HepG2 (cell line): Measurements from ENCODE around the gene RNF168. TPM values are rescaled to one million over a fixed set of nuclear protein-coding genes. Genes with fewer than 3 reads are reported as not detected.

ENCODE experiments used
- ATAC-seq: fragments of 200-7000 bp; cut with Tn5 transposase; 3 replicates; pipeline ENCODE4 v1.9.1; 2020; ENCODE audit warnings: mild to moderate bottlenecking, moderate library complexity
- BruUV-seq: library from RNA; stranded (reverse); fragments of 400-500 nt; replicated peaks from 2 replicates; lab custom pipeline; 2021; lab: Mats Ljungman, UMichigan
- CTCF ChIA-PET: fragments of 300-600 bp; formaldehyde crosslinking; extraction: SDS; loops from one replicate; lab custom pipeline; 2021; ENCODE audit warnings: low total read pairs, inconsistent platforms, low intra/inter-chr PET ratio; lab: Yijun Ruan, JAX
- POLR2A ChIA-PET: fragments of 350-600 bp; sonication (Branson Sonifier 250); formaldehyde crosslinking; loops from one replicate; lab custom pipeline; 2020; ENCODE audit warnings: antibody characterized with exemption, inconsistent platforms; lab: Yijun Ruan, JAX
- DNase-seq: peaks from one replicate; pipeline ENCODE4 v3.0.0-alpha.2; 2015; ENCODE audit warnings: low spot score
- FAIRE-seq: peaks from 3 replicates; lab custom pipeline; 2011; peaks lifted over from hg19 to GRCh38; lab: Jason Lieb, UNC
- H2AFZ ChIP-seq: one replicate; pipeline ENCODE4 v1.6.1; 2011; ENCODE audit warnings: low read length, inconsistent platforms
- H3K27ac ChIP-seq: fragments of 300-600 bp; 3 replicates; pipeline ENCODE4 v1.8.0; 2011; ENCODE audit warnings: mixed run types, mild to moderate bottlenecking, mixed read lengths, low read length, inconsistent platforms; ENCODE audit not compliant: insufficient read depth; ENCODE audit errors: extremely low read length
- H3K27me3 ChIP-seq, 2 experiments: fragments of 200-600 bp in 1 of 2; 2 replicates in 1 of 2; 3 replicates in 1 of 2; pipeline versions ENCODE4 v1.6.0 to v1.8.0; 2011; ENCODE audit warnings: low read length in 2 of 2, mild to moderate bottlenecking in 2 of 2, moderate library complexity in 2 of 2, inconsistent platforms in 1 of 2; ENCODE audit not compliant: insufficient read depth in 2 of 2, control insufficient read depth in 1 of 2
- H3K36me3 ChIP-seq, 2 experiments: fragments of 200-600 bp in 1 of 2; replicated peaks in 1 of 2; 2 replicates in 1 of 2; 3 replicates in 1 of 2; pipeline versions ENCODE4 v1.5.1 to v1.8.0; 2011; ENCODE audit warnings: low read length in 2 of 2, inconsistent platforms in 1 of 2; ENCODE audit not compliant: insufficient read depth in 2 of 2, control insufficient read depth in 1 of 2
- H3K4me1 ChIP-seq: 2 replicates; pipeline ENCODE4 v1.5.1; 2012; ENCODE audit warnings: low read length, inconsistent platforms; ENCODE audit not compliant: insufficient read depth
- H3K4me2 ChIP-seq: 2 replicates; pipeline ENCODE4 v1.6.0; 2011; ENCODE audit warnings: low read depth, low read length, inconsistent platforms
- H3K4me3 ChIP-seq, 3 experiments: fragments of 200-600 bp in 1 of 3; sonication (generic), shearing (Covaris generic) in 1 of 3; replicated peaks in 1 of 3; 2 replicates each; pipeline ENCODE4 v1.5.1; 2011 to 2016; ENCODE audit warnings: low read length in 3 of 3, inconsistent platforms in 2 of 3, low read depth in 2 of 3, mild to moderate bottlenecking in 2 of 3, control low read depth in 1 of 3, mixed read lengths in 1 of 3; ENCODE audit not compliant: insufficient read depth in 1 of 3
- H3K79me2 ChIP-seq: one replicate; pipeline ENCODE4 v1.6.1; 2011; ENCODE audit warnings: low read length, inconsistent platforms; ENCODE audit not compliant: insufficient read depth
- H3K9ac ChIP-seq: 2 replicates; pipeline ENCODE4 v1.6.0; 2011; ENCODE audit warnings: mild to moderate bottlenecking, low read depth, low read length, inconsistent platforms; ENCODE audit not compliant: insufficient read depth
- H3K9me3 ChIP-seq: 2 replicates; pipeline ENCODE4 v1.5.1; 2012; ENCODE audit warnings: mild to moderate bottlenecking, low read length
- H4K20me1 ChIP-seq: 2 replicates; pipeline ENCODE4 v1.6.0; 2011; ENCODE audit warnings: inconsistent platforms, mild to moderate bottlenecking, low read length, moderate library complexity; ENCODE audit not compliant: insufficient read depth
- GATAD2A ChIP-seq: IDR thresholded peaks from 2 replicates; pipeline ENCODE4 v1.6.1; 2016
- MIXL1 ChIP-seq: IDR thresholded peaks from 2 replicates; pipeline ENCODE4 v1.6.1; 2016
- PHF21A ChIP-seq: sonication (generic); formaldehyde crosslinking; IDR thresholded peaks from 2 replicates; pipeline ENCODE4 v1.5.0; 2020; ENCODE audit warnings: mild to moderate bottlenecking, missing genetic modification reagents
- SMC3 ChIP-seq: IDR thresholded peaks from 2 replicates; pipeline ENCODE4 v1.6.1; 2011; ENCODE audit warnings: low read length, improper control_type of control experiment
- ZC3H13 ChIP-seq: sonication (generic); formaldehyde crosslinking; IDR thresholded peaks from 2 replicates; pipeline ENCODE4 v1.8.1; 2023; ENCODE audit warnings: mild to moderate bottlenecking, missing genetic modification reagents, moderate library complexity
- ZNF121 ChIP-seq: sonication (generic); formaldehyde crosslinking; IDR thresholded peaks from 2 replicates; pipeline ENCODE4 v1.5.0; 2020; ENCODE audit warnings: mild to moderate bottlenecking, missing genetic modification reagents
- ZNF160 ChIP-seq: sonication (generic); formaldehyde crosslinking; IDR thresholded peaks from 2 replicates; pipeline ENCODE4 v1.8.0; 2022; ENCODE audit warnings: mild to moderate bottlenecking, inconsistent platforms, missing genetic modification reagents
- ZNF333 ChIP-seq: sonication (generic); formaldehyde crosslinking; IDR thresholded peaks from 2 replicates; pipeline ENCODE4 v1.4.0; 2020; ENCODE audit warnings: mild to moderate bottlenecking, missing genetic modification reagents, borderline replicate concordance
- ZNF770 ChIP-seq: sonication (generic); formaldehyde crosslinking; IDR thresholded peaks from 2 replicates; pipeline ENCODE4 v1.5.0; 2020; ENCODE audit warnings: mild to moderate bottlenecking, missing genetic modification reagents
- WGBS: methylation state at CpG from one replicate; pipeline ENCODE4 v1.1.6; 2017; ENCODE audit warnings: low lambda C conversion rate; 5-methylcytosine and 5-hydroxymethylcytosine counted together
- in situ Hi-C: cut with HindIII; loops from 2 replicates; pipeline ENCODE4 v1.10.0; 2017; ENCODE audit warnings: low pct_unique_long_range_greater_than_20kb; ENCODE audit not compliant: extremely low pct_ligation_motif_present
- intact Hi-C: fragments of 100-400 bp; cut with micrococcal nuclease; formaldehyde crosslinking; loops from one replicate; pipeline ENCODE4 v1.10.0; 2022; ENCODE audit not compliant: unreplicated experiment
- polyA plus RNA-seq, 8 experiments: library from polyadenylated mRNA; depleted of rRNA in 3 of 8; stranded (reverse) in 7 of 8; unstranded in 1 of 8; fragments of >200 nt; fragmentation: Illumina TruSeq in 4 of 8; extraction: Trizol in 4 of 8; gene quantifications; 2 replicates each; pipeline versions ENCODE4 v1.2.1 to v1.2.3, GENCODE V29; 2011 to 2016; ENCODE audit warnings: low read depth in 4 of 8, missing spikeins in 1 of 8, mixed read lengths in 1 of 8; ENCODE audit not compliant: insufficient read depth in 1 of 8
- total RNA-seq, 5 experiments: library from RNA; depleted of rRNA; stranded (reverse); fragments of >200 nt; fragmentation: Illumina TruSeq; extraction: Trizol; gene quantifications; 2 replicates each; pipeline ENCODE4 v1.2.3, GENCODE V29; 2016; ENCODE audit warnings: low read depth in 1 of 5
- TF ChIP-seq, protein P1 (sequence below): sonication (generic); formaldehyde crosslinking; conservative IDR thresholded peaks from 2 replicates; pipeline ENCODE4 v1.8.1; 2023; ENCODE audit warnings: missing genetic modification reagents

The RNF168 gene
- total and polyA plus RNA-seq, 2 of the 13 experiments (the other 11 are each of a cell fraction or from before 2014, with no cell fraction given) = 3.7 to 22.9 TPM

DNA sequence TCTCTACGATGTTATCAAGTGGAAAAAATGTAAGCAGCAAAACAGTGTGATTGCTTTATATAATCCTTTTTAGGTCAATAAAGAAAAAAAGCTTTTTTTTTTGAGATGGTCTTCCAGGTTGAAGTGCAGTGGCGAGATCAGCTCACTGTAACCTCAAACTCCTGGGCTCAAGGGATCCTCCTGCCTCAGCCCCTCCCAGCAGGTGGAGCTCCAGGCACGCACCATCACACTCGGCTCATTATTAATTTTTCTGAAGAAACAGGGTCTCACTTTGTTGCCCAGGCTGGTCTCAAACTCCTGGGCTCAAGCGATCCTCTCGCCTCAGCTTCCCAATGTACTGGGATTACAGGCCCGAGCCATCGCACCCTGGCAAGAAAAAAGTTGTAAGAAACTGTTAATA, 17.3 kb downstream of the RNF168 start (continued):
- TF ChIP-seq, protein P1, sequence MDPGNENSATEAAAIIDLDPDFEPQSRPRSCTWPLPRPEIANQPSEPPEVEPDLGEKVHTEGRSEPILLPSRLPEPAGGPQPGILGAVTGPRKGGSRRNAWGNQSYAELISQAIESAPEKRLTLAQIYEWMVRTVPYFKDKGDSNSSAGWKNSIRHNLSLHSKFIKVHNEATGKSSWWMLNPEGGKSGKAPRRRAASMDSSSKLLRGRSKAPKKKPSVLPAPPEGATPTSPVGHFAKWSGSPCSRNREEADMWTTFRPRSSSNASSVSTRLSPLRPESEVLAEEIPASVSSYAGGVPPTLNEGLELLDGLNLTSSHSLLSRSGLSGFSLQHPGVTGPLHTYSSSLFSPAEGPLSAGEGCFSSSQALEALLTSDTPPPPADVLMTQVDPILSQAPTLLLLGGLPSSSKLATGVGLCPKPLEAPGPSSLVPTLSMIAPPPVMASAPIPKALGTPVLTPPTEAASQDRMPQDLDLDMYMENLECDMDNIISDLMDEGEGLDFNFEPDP = no peak
- TF ChIP-seq SMC3 (peak; percentile 51; the same call in 1 of the 2 replicates), GATAD2A (no peak), ZNF160 (CRISPR knock-in tag) (no peak), PHF21A (CRISPR knock-in tag) (no peak), MIXL1 (CRISPR knock-in tag) (peak; percentile 38; the same call in 1 of the 2 replicates), ZNF333 (no peak)

- no peak overlapping the region for H3K4me2 ChIP-seq
- no TSS peak for BruUV-seq
- H3K4me3 ChIP-seq = no peak overlapping the region
- DNase-seq = no peak
- no peak overlapping the region for H3K9ac ChIP-seq
- H3K36me3 ChIP-seq = peaks cover 8 to 45% of the 10 kb centered on the region in 2 experiments
- 92% methylated on average over 4 of the region's 4 CpGs for WGBS
- peak; percentile 76; the same call in 1 of the 2 replicates for TF ChIP-seq ZNF121
- peak; percentile 71 for TF ChIP-seq ZNF770 (CRISPR knock-in tag)
- no peak for TF ChIP-seq ZC3H13 (CRISPR knock-in tag)
- ATAC-seq = no peak
- no peaks in the 10 kb centered on the region for H3K4me1 ChIP-seq
- intact Hi-C loops = no loop called here
- in situ Hi-C loops = no loop called here
- FAIRE-seq = no peak
- H3K27ac ChIP-seq = no peak overlapping the region
- H3K9me3 ChIP-seq = no peaks in the 10 kb centered on the region
- H3K79me2 ChIP-seq = no peaks in the 10 kb centered on the region
- POLR2A ChIA-PET = no interaction called here
- no peak overlapping the region for H2AFZ ChIP-seq
- H4K20me1 ChIP-seq = no peaks in the 10 kb centered on the region
- no peaks in the 10 kb centered on the region for H3K27me3 ChIP-seq
- CTCF ChIA-PET = no interaction called here
These were observed 25.9 kb downstream of the RNF168 start for GRCh38 chr3:196477678-196478077.
